HG02642 (cell line): Measurements from ENCODE around the gene PSMD4.
A peak's percentile ranks its signal among the peaks of the same experiment; 100 is the strongest.
"Not testable (repeated sequence)": the region's sequence is repeated elsewhere in the genome, so short reads cannot be mapped to it uniquely, and the experiment has no call there.

Experiments used
- ATAC-seq: cut with Tn5 transposase; IDR thresholded peaks from one replicate; pipeline ENCODE4 v1.9.1; 2021; ENCODE audit warnings: mild to moderate bottlenecking; ENCODE audit not compliant: unreplicated experiment, poor library complexity

Gene PSMD4

DNA sequence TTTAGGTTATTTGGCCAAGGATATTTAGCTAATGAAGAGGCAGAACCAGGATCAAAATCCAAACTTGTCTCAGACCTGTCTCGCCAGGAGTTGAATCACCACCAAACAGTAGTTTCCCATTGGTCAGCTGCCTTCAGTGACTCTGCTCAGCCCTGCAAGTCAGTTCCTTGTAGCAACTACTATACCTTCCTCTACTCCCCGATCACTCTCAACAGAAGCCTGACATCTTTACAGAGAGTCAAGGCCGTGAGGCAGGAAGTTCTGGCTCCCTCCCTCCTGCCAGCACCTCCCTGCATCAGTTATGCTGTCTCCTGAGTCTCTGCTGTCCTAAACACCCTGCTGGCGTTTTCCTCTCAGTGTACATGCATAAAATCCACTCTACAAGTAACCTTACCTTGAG, 13.2 kb downstream of the PSMD4 start:
- ATAC-seq = no peak

DNA sequence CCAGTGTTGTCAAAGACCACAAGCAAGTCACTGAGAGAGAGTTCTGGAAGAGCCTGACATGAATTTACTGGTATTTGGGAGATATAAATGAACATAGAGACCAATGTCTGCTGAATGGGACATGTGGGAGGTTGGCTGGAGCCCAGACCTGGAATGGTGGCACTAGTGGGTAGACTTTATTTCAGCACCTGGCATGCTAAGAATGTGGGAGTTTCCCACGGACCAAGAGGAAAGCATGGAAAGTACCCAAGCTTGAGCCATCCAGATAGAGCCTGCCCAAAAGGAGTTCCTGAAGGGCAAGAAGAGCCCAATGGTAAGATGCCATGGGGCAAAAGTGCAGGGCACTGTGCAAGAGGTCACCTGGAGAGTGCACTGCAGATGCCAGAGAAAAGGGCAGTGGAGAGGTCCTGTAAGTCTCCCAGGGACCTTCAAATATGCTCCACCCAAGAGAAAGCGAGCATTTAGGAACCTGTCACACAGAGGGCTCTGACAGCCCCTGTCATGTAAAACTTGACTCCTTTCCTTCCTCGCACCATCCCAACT, 19.5 kb downstream of the PSMD4 start:
- ATAC-seq = no peak

DNA sequence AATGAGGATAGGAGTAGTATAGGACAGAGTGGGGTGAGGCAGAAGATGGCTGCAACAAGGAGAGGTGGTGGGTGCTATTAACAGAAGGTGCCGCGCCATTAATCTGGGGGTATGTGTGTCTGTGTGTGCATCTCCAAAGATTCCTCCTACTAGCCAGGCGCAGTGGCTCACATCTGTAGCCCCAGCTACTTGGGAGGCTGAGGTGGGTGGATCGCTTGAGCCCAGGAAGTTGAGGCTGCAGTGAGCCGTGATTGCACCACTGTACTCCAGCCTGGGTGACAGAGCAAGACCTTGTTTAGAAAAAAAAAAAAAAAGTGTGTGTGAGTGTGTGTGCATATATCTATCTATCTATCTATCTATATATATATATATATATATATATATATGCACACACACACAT, 20.8 kb downstream of the PSMD4 start:
- not testable (repeated sequence) for ATAC-seq

DNA sequence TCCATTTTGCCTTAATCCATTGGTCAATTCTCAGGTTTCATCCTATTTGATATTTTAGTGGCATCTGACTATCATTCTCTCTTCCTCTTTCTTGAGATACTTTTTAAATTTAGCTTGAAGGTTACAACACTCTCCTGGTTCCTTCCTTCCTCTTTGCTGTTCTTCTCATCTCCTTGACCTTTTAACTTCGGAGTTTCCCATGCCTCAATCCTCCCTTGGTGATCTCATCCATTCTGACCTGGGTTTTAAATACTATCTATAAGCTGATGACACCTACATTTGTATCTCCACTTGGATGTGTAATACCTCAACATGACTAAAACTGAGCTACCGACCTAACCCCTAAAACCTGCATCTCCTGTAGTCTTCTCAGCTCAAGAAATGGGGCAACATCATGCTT, 22.7 kb downstream of the PSMD4 start:
- no peak for ATAC-seq

GRCh38 chr1:151281225-151281968, 26.9 kb downstream of the PSMD4 start:
- peak; percentile 39 for ATAC-seq

DNA sequence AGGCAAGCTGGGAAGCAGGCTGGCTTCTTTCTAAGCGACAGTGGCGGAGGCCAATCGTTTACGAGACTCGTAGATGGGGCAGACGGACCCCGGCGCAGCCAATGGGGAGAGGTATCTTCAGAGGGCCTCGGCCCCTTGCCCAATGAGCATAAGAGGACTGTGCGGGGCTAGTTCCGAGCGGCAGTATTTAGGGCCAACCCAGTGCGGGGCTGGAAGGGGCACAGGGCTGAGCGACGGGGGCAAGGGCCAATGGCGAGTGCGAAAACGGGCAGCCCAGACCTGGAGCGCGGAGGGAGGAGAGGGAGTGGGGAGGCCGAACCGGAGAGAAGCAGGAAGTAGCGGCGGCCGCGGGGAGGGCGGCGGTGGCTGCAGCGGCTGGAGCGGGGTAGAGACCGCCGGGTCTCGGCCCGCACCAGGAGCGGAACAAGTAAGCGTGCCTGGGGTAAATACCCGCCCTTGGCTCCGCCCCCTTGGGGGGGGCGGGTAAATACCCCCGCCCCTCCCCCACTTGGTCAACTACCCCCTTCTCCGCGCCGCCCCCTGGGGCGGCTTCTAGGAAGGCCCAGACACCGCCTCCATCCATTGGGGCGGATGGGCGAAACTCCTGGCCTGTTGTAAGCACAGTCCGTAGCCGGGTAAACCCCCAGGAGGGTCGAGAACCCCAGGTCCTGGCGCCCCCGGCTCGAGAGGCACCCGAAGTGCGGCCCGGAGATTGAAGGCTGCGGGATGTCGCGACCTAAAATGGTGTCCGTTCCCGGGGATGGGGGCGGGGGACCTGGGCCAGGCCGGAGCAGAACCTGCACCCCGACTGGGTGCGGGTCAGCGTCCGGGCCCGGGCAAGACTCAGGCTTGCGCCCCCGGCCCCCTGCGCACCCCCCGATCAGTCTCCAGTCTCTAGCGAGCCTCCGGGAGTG, 27.7 kb downstream of the PSMD4 start, which contains the start of gene ZNF687:
TSS of gene ZNF687 (plus strand) at position 331 of the 914 bp plus-strand sequence. CDS start 3,993 bp downstream, outside the sequence.
- ATAC-seq = peak; percentile 88

DNA sequence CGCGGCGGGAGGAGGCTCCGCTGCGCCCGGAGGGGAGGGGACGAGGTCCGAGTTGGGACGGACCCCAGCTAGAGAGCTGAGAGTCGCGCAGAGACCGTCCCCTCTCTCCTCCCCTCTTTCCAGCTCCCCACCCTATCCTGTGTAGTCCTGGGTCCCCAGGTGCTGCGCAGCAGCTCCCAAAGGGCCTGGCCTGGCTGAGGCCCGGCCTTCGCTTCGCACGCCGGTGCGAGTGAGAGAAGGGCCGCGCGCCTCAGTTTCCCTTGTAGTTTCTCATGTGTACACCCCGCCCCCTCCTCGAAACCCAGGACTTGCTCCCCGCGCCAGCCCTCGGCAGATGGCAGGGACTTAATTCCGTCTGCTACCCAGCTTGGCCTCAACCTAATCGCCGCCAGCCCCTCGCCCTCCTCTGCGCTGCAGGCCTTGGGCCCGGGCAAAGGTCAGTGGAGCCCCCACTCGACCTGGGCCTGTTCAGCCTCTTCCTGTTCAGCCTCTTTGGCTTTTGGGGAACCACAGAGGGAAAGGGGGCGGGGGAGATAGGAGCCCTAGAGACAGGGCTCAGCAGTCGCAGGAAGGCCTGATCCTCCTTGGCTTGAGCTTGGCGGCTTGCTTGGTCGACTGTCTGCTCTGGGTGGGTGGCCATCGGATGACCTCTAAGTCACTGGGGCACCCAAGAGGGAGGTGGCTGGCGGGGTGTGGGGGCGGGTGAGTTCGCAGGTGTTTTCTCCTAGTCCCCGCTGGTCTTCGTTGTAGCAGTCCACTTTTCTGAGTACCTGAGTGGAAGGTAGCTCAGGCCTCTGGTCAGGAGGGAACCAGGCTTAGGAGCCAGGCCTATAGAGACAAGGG, 28.6 kb downstream of the PSMD4 start:
- ATAC-seq = no peak

DNA sequence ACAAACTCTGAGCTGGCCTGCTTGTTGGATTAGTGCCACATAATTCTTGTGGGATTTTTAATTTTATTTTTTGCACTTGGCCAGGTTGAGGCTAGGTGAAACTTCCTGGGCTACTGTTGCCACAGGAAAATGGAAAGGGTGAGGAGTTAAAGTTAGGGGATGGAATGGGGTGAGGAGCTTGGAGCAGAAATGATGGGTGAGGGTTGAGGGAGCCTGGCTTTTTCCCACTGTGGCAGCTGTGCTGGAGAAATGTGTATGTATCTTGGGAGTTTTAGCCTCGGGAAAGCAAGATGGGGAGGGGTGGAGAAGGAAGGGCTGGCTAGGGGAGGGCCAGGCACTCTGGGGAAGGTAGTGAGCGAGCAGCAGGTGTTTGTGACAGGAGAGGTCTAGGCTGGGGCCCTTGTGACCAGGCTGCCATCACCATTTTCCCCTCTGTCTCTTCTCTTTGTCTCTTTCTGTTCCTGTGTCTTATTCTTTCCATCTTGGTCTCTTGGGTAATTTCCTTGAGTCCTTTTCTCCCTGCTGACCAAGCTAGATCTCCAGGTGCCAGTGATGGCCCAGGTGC, 29.6 kb downstream of the PSMD4 start:
- no peak for ATAC-seq

DNA sequence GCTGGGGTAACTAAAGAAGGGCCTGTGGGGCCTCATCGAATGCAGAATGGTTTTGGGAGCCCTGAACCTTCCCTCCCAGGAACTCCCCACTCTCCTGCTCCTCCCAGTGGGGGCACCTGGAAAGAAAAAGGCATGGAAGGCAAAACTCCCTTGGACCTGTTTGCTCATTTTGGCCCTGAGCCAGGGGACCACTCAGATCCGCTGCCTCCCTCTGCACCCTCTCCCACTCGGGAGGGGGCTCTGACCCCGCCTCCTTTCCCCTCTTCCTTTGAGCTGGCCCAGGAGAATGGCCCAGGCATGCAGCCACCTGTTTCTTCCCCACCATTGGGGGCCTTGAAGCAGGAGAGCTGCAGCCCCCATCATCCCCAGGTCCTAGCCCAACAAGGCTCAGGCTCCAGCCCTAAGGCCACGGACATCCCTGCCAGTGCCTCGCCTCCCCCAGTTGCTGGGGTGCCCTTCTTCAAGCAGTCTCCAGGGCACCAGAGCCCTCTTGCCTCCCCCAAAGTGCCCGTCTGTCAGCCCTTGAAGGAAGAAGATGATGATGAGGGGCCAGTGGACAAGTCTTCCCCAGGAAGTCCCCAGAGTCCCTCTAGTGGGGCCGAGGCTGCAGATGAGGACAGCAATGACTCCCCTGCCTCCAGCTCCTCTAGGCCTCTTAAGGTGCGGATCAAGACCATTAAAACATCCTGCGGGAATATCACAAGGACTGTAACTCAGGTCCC, 32.2 kb downstream of the PSMD4 start:
- ATAC-seq = no peak

DNA sequence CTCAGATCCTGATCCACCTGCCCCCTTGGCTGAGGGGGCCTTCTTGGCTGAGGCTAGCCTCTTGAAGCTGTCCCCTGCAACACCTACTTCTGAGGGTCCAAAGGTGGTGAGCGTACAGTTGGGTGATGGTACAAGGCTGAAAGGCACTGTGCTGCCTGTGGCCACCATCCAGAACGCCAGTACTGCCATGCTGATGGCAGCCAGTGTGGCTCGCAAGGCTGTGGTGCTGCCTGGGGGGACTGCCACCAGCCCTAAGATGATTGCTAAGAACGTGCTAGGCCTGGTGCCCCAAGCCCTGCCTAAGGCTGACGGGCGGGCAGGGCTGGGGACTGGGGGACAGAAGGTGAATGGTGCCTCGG, 32.8 kb downstream of the PSMD4 start:
- no peak for ATAC-seq

DNA sequence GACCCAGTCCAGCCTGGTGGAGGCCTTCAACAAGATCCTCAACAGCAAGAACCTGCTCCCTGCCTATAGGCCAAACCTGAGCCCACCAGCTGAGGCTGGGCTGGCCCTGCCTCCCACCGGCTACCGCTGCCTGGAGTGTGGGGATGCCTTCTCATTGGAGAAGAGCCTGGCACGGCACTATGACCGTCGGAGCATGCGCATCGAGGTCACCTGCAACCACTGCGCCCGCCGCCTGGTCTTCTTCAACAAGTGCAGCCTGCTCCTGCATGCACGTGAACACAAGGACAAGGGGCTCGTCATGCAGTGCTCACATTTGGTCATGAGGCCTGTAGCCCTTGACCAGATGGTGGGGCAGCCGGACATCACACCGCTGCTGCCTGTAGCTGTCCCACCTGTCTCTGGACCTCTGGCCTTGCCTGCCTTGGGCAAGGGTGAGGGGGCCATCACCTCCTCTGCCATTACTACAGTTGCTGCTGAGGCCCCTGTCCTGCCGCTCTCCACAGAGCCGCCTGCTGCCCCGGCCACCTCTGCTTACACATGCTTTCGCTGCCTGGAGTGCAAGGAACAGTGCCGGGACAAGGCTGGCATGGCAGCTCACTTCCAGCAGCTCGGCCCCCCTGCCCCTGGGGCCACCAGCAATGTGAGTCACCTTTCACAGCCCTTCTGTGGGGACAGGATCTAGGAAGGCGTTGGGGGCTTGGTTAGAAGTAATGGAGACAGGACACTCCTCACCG, 33.4 kb downstream of the PSMD4 start:
- no peak for ATAC-seq

DNA sequence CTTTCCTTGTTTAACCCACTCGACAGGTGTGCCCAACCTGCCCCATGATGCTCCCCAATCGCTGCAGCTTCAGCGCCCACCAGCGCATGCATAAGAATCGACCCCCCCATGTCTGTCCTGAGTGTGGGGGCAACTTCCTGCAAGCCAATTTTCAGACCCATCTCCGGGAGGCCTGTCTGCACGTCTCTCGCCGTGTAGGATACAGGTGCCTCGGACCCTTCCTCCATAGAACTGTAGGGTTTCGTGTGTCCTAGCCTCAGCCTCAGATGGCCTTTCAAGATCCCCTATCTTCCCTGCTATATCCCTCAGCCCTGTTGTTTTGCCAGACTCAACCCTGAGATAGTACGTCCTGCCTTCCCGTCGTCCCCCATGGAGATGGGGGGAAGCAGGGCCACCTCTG, 34.0 kb downstream of the PSMD4 start:
- no peak for ATAC-seq

- no peak for ATAC-seq
These were observed 34.8 kb downstream of the PSMD4 start for GRCh38 chr1:151289080-151289935.

DNA sequence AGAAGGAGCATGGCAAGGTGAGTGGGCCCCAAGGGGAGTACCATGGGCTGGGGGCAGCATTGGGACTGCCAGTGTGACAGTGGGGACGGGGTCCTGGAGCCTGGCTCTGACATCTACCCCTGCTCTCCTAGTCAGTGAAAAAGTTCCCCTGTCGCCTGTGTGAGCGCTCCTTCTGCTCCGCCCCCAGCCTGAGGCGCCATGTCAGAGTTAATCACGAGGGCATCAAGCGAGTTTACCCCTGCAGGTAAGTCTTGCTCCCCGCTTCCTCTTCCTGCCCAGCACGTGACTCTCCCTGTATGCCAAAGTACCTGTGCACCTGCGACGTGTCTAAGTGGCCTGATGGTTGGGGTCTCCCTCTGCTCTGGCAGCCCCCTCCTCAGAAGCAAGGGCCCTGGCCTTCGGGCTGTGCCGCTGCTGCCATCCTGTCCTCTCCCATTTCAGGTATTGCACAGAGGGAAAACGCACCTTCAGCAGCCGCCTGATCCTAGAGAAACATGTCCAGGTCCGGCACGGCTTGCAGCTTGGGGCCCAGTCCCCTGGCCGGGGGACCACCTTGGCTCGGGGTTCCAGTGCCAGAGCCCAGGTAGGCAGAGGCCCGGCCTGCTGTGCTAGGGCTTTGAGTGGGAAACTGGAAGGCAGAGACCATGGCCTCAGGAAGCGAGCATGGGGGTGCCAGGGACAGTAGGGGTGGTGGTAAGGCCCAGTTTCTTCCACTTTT, 35.6 kb downstream of the PSMD4 start:
- ATAC-seq = no peak

- no peak for ATAC-seq
These were observed 36.3 kb downstream of the PSMD4 start for GRCh38 chr1:151290709-151291303.

DNA sequence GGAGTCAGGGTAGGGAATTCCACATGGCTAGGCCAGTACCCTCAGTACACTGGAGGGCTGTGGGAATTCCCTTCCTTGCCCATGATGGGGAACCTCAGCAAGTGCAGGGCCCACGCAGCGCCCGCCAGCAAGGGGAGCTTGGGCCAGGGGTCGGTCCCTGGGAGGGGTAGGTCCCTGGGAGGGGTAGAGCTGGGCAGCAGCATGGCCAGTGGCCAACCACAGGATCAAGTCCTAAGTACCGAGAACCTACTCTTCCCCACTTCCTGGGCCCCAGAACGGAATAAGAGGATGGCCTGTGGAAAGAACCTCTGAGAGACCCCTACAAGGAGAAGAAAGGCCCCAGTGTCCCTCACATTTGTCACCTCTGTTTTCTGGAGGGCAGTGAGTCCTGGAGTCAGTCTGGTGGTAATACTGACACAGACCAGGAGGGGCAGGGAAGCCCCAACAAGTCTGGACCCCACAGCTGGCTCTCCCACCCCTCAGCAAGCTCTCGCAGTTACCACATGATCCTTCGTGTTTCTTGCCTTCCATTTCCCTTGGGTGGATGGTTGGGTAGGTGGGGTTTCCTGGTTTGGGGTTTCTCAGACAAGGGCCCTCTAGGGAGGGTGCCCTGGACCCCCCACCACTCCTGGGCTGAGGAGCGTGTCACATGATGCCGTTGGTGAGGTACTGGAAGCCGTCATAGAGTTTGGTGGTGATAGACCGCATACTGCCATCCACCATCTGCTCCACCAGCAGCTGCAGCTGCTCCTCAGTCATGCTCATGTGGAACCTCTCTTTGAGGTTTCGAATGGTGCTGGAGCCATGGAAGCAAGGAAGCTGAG, 37.9 kb downstream of the PSMD4 start:
- ATAC-seq = no peak
